NCI-H2081 (cell line): ENCODE results near the gene OXER1.

ENCODE experiments used
- DNase-seq, 2 experiments: peaks; one replicate each; lab custom pipeline; 2025; lab: John Stamatoyannopoulos, UW

The OXER1 gene

DNA sequence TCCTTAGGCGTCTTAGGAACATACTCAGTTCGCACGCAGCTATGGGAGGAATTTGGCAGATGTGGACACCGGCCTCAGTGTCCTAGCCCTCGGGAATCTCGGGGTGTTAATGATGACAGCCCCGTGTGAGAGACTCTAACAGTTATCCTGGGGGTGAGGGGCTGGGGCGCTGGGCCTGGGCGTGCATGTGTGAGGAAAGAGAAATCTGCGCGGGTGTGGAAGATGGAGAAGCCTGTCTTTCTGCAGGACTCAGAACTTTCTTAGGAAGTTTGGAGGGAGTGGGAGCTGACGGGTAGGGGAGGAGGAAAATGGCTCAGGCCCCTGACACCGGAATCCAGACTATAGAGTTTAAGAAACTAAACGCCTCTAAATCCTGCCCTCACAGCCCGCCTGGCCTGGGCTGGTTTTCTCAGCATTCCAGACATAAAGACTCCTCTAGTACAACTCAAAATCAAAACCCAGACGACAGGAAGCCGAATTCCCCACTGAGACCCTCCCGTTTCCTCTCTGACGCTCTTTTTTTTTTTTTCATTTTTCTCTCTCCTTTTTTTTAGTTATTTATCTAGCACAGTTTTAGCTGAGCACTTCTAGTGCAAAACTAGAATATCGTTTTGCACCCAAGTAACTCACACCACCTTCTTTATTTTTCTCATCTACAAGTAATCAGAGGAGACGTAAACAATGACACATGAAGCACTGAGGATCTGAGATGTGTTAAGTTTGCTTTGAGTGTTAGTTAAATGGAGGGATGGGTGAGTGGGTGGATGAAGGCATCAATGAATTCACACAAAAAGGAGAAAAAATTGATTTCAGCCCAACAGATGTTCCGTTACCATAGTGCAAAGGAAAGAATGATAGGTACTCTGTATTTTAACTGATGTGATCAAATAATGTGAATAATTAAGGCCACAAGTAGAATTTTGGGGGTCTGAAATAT is 29.7 kb upstream of the OXER1 start:
- DNase-seq = no peak

DNA sequence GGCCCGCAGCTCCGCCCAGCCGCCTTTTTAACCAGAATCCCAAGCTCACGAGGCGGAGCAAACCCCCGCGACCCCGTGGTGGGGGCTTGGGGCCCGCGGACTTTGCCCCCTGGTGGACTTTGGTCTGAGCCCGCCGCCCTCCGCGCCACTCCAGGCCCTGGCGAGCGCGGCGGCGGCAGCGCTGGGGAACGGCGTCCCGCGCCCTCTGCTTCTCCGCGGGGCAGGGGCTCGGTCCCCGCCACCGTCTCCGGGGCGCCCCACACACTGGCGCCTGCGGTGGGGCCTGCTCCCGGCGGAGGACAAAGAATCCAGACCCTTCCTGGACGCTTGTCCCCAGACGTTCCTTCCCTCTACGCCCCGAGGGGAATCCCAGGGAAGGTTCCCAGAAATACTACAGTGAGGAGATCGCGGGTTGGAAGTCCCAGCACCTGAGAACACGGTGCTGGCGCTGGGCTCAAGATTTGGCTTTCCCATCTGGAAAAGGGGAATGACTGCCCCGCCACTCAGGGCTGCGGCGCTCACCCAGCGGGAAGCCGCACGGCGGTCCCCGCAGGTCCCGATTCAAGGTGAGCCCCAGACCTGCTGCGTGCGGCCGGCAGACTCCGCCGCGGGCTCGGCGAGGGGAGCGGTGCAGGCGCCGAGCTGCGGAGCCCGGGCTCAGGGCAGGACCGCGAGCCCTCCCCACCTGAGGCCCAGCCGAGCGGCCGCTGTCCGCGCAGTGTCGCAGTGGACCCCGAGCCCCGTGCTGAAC is 28.8 kb upstream of the OXER1 start, which contains the start of gene HAAO:
TSS of gene HAAO (minus strand) at position 1 of the 751 bp plus-strand sequence. CDS start 47 bp downstream, outside the sequence.
- no peak for DNase-seq

DNA sequence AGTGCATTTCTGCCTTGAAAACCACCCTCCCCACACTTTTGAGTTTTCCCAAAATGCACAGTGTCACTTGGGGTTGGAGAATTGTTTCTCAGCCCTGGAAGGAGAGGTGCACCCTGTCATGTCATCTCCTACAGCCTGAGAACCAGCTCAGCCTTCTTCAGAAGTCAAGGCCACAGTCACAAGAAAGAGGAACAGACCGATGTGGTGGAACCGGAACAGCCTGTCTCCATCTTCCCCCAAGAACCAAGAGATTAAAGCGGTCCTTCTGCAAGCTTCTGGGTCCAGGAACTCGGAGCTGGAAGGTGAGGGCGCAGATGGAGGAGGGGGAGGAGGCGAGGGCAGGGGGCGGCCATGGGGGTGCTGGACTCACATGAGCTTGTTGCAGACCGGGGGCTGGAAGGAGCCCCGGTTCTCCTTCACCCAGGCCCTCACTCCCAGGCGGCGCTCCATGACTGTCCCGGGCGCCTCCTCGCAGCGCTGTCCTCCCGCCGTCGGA is 28.2 kb upstream of the OXER1 start:
- DNase-seq = no peak

DNA sequence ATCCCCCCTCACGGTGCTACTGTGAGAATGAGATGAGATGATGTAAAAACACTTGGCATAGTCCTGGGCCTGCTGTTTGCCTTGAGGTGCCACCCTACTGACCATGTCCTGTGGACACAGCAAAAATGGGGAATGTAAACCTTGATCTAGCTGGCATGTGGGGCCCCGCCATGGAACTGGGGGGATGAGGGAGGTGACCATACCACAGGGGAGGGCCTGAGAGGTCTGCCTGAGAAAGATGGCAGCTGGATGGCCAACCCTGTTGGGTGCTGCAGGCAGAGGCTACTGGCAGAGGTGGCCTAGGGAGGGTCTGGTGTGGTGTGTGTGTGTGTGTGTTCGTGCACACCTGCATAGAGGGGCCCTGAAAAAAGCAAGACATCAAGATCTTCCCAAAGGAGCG is 27.7 kb upstream of the OXER1 start:
- no peak for DNase-seq

DNA sequence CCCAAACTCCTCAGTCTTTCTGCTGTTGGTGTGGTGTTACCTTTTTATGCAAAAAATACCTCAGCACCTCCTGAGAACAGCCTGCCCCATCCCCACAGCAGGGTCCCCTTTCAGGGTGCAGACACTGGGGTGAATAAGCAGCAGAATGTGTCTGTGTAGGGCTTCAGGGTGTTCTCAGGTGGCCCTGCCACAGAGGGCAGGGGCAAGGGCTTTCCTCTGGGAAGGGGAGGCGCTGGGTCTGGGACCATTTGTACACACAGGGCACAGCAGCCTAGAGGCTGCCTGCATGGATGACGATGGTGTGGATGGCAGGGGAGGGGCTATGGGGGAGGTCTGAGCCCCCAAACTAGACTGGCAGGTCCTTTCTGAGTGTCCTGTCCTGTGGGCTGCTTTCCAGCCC is 25.8 kb upstream of the OXER1 start:
- no peak for DNase-seq

DNA sequence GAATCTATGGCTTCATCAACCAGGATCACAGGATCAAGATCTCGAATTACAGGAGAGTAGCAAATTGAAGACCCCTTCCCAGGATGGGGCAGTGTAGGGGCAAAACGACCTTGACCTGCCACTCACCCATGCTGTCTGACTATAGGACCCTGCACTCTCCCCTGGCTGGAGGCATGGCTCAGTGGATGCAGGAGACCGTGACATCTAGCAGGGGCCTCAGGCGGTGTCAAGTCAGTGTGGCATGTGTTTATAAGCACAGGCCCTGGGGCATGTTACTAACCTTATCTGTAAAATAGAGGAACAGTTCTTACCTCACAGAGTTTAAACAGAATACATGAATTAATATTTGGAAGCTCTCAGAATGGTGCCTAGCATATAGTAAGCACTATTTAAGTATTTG is 24.9 kb upstream of the OXER1 start:
- DNase-seq = no peak

DNA sequence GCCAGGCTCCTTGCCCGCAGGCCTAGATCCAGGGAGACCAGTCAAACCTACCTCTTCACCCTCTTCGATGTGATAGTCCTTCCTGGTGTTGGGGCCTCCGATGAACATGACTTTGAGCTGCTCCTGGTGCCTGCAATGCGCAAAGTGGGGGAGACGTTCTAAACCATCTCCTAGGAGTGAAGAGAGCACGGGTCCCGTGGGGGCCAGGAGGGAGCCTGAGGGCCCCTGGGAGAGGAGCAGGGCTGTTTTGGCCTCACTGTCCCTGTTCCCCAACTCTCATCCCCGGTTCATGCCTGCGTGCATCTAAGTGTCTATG is 24.5 kb upstream of the OXER1 start:
- no peak for DNase-seq

DNA sequence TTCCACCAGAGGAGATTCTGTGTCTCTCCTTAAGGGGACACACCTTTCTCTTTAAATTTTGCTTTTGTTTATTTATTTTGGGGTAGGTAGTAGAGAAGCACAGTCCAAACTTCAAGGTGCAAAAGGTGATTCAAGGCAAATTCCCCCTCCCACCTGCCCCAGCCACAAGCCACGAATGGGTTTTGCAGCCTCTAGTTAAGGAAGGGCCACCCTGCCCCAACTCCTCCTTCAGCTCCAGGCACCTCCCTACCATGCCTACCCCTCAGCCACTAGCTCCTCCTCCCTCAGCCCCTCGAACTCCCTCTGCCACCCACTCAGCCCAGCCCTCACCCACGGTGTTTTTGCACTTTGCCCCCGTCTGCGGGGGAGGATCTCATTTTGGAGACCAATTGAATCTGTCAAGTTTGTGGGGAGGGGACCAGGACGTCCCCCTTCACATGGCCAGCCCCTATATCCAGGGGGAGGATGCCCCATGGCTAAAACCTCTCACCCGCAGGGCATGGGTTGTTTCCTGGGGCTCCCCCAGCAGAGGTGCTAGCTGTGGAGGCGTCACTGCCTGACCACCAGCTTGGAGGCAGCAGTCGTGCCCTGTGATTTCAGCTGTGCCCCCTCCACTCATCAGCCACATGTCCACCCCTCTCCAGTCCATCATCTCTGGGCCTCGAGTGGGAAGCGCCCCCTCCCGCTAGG is 24.0 kb upstream of the OXER1 start:
- DNase-seq = no peak

DNA sequence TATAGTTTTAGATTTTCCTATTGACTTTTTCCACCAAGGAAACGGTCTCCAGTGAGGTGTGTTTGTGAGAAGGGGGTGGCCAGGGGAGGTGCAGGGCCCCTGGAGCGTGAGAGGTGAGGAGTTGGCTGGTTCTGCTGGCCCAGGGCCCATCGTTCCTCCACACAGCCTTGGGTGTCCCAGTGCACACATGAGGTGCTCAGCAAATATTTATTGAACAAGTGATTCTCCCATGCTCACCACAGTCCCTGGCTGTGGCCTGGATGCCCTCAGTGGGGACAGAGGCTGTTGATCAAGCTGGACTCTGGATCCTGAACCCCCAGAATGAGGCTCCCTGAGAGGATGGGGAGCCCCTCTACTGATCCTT is 23.5 kb upstream of the OXER1 start:
- DNase-seq = no peak

DNA sequence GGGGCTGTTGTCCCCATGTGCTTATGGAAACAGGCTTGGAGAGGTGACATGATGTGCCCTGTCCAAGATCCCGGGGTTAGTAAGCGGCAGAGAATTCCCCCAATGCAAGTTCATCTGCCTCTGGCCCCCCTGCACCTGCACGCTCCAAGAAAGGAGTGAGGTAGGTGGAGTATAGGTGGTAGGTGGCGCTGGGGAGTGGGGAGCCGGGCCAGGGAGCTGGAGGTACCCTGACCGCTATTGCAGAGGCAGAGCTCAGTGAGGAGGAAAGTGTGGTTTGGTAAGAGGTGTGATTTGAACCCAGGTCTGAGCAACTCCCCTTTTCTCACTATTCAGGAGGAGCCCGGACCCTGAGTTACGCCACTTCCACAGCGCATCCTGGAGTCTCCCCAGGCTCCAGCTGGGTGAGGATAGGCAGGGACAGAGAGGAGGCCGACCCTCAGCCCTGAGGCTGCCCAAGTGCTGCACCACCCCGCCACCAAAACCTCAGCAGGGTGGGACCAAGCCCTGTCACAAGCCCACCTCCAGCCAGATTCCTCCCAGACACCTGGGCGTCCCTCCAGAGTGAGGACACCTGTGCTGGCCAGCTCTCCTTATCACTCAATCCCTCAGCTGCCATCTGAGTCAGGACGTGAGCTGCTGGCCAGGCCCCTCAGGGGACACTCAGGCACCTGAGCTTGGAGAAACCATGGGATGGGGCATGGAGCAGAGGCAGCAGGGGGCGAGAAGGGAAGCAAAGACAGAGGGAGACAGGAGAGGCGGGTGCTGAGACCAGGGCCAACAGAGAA is 22.8 kb upstream of the OXER1 start:
- DNase-seq = no peak

DNA sequence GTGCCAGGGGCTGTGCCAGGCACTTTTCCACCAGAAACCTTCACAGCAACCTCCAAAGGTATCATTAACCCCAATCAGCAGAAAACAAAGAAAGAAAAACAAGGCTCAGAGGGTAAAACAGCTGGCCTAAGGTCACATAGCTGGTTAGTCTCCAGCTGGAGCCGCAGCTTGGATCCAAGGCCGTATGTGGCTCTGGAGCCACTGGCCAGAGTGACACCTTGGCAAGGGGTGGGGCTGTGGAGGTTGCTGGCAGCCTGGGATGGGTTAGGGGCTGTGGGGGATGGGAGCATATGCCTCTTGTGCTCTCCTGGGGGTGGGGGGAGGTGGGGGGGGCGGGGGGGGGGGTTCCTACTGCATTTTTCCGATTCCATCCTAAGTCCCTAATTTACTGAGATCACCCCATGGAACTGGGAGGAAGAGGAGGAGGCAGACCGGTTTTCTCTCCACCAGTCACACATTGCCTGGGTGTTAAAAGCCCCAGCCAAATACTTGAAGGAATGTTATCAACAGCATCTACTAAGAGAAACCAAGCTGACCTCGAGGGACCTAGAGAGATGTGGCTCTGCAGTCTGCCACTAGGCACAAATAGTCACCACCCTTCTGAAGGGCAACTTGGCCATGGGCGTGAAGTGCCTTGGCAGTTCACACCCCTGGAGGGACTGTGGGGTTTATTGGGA is 20.4 kb upstream of the OXER1 start:
- DNase-seq = no peak

DNA sequence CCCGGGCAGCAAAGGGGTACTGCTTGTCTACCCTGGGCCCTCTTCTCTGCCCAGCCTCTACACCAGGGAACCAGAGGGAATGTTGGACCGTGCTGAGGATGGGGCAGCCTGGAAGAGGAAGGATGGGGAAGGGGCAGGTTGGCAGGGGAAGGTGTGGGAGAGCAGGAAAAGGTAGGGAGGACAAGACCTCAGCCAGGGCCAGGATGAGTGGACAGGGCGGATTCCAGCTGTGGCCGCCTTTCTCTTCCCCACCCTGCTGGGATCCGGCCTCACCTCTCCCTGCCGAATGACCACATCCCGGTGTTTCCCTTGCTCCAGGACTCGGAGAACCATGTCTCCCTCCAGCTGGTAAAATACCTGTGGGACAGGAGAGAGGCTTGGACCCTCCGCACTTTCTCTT is 19.6 kb upstream of the OXER1 start:
- DNase-seq = no peak

DNA sequence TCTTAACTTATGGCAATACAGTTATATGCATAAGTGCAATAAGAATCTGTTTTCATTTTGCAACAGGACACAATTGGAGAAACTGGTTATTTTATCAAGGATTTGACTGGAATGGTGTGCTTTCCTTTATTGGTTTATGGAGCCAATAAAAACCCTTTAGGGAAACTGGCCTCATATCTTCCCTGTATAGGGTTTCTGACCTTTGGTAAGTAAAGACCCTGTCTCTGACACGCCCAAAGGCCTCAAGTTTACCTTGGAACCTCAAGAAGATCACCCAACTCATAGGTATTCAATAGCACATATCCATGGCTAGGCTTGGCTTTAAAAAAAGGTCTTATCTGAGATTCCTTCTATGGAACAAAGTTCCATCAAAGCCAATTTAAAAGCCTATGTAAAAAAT is 17.2 kb upstream of the OXER1 start:
- DNase-seq = no peak

DNA sequence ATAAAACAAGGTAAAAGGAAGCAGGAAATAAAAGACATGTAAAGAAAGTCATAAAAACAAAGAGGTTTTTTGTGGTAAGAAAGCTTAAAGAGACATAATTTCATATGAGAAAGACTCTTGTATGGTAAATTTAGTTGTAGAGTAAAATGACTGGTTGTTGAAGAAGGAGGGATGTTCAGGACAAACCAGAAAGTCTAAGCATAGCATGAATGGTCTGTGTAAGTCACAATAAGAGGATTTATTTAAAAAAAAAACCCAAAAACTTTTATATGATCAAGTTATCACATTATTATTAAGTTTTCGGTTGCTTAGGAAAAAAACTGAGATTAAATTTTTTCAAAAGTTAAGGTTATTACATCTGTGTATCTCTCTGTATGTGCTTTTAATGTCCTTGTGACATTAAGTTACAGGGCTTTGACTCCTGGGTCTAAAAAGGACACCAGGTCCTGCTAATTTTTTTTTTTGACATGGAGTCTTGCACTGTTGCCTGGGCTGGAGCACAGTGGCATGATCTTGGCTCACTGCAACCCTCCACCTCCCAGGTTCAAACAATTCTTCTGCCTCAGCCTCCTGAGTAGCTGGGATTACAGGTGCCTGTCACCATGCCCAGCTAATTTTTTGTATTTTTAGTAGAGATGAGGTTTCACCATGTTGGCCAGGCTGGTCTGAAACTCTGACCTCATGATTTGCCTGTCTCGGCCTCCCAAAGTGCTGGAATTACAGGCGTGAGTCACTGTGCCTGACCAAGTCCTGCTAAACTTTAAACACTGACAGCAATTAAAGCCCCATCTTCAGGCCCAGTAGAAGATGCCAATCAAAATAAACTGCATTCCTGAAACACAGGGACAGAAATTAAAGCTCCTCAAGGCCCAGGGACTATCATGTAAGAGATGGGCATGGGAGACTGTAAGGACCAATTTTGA is 14.2 kb upstream of the OXER1 start:
- DNase-seq = no peak

DNA sequence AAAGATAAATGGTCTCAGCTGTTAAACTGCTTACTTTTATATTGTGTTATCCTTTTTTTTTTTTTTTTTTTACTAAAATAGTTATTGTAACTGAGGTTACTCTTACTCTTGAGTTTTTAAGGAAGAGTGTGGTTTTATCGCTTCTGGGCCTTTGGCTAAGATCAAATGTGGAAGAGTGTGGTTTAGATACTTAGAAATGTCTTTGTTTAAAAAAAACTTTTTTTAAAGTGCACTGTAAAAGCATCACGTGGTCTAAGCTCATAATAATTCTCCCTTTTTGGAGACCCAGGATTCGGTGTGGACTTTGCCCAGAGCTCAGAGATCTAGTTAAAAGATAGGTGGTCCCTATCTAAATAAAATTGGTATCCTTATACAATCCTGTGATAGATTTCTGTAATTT is 11.9 kb upstream of the OXER1 start:
- DNase-seq = no peak

DNA sequence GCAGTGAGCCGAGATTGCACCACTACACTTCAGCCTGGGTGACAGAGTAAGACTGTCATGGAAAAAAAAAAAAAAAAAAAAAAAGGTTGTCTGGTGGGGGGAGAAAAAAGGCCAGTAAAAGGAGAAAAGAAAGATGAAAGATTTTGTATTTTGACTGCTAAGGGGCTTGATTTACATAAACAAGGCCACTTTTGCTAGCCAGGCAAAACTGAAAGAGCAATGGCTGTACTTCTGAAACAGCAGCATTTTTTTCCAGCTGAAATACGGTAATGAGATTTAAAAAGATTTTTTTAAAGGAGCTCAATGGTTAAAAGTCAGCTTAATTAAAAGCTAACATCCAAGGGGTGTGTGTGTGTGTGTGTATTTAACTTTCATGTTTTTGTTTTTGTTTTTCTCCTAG is 11.3 kb upstream of the OXER1 start:
- DNase-seq = no peak

DNA sequence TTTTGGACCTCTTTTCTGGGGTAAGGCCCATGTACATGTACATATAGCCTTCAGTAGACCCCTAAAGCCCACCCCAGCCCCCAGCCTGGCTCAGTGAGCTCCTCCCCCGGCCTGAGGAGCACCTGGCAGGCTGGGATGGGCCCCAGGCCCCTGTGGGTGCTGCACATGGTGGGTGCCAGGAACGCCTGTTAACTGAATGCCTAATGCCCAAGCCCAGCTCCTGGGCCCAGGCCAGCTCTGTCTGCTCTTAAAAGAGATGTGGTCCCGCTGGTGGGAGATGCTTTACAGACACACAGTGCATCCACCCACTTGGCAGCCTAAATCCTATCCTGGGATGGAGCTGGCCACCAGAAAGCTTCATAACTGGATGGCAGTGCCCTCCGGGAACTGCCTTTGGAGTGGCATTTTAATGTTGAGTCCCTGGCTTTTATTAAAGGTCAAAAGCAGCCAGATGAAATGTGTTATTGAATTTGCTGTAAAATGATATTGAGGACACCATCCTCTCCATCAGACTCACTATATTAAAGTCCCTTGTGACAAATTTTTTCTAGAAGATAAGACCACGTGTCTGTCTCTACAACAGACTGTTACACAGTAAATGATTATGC is 7.7 kb upstream of the OXER1 start:
- DNase-seq = no peak

DNA sequence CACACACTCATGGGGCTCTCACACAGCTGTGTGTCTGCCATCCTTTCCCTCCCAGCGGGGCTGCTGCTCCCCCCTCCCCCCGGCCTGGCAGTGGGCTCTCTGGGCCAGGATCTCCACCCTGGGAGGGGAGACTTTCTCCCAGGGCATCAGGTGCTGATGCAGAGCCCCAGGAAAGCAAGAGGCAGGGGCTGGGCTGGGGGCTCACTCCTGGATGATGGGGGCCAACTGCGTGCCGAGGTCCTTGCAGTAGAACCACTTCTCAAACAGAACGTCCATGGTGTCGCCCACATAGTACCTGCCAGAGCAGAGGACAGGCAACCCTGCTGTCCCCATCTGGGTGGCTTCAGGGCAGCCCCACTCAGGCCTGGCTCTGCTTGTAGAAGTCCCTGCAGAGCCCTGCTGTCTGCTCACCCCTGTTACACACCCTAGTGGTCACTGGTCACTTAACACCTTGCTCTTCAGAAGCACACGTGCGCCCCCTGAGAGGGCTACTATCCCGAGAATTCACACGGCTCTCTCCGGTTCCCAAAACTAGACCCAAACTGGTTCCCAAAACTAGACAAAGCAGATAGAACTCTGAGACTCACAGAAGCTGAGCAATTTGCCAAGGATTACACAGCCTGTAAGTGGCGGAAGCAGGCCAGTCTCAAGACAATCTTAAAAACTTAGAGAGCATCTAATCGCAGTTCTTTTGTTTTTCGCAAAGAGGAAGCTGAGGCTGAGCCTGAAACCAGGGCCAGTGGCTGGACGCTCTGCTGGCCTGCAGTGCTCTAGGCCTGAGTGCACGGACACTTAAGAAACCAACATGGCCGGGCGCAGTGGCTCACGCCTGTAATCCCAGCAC is 6.6 kb upstream of the OXER1 start:
- DNase-seq = peak in 1 of 2 experiments; percentile 15
